Activated CD8-positive, alpha-beta memory T cell treated with anti-CD3 and anti-CD28 coated beads, Interleukin-2, amount 50 U/mL, for 48 hours (primary cell): Measurements from ENCODE around the gene KCNMA1.

Experiments
- DNase-seq: peaks from one replicate; pipeline ENCODE4 v3.0.0-alpha.2; 2020

The KCNMA1 gene

DNA sequence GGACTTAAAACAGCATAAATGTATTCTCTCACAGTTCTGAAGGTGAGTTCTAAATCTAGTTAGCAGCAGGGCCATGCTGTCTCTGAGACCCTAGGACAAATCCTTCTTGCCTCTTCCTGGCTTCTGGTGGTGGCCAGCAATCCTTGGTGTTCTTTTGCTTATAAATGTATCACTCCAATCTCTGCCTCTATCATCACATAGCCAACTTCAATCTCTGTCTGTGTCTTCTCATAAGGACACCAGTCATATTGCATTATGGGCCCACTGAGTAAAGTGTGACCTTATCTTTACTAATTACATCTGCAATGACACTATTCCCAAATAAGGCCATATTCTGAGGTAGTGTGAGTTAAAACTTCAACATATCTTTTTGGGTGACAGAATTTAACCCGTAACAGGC lies 778.9 kb downstream of the KCNMA1 start:
- no peak for DNase-seq

DNA sequence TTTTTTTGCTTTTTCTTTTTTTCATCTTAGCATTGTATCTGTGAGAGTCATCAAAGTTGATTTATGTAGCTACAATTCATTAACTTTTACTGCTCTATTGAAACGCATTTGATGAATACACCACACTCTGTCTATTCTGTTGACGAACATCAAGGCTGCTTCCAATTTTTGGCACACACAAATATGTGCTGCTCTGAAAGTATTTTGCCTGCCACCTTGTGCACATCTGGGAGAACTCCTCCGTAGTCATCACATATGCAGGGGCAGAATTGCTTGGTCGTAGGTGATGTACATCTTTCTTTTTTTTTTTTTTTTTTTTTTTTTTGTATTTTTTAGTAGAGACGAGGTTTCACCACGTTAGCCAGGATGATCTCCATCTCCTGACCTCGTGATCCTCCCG lies 796.8 kb downstream of the KCNMA1 start:
- no peak for DNase-seq

DNA sequence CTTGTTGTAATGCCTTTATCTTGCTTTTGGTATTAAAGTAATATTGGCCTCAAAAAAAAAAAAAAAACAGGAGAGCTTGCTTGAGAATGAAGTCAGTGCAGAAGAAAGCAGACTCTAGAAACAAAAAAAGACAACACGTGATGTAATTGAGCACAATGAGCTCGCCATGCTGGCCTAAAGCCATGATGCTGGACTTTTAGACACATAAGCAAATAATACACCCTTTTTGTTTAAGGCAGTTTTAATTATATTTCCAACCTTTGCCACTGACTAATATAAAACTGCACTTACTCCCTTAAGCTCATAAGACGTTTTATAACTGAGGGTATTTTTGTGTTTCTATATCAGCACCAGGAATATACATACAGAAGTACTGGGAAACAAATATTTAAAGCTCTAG lies 798.3 kb downstream of the KCNMA1 start:
- DNase-seq = no peak

DNA sequence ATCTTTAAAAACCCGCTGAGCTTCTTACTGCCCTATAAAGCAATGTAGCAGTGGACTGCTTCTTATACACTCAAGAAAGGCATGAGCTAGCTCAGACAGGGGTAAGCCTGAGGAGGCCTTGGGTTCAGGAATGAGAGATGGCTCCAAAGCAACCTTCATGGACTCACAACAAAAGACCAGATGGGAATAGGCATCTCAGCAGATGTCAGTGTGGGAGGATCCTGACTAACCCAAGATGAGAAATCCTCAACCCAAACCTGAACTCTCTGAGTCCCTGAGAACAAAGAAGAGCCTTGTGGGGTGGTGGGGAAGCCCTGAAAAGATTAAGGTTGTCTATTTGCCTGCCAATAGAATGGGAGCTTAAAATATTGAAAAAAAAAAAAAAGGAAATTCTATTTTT lies 807.4 kb downstream of the KCNMA1 start:
- no peak for DNase-seq

DNA sequence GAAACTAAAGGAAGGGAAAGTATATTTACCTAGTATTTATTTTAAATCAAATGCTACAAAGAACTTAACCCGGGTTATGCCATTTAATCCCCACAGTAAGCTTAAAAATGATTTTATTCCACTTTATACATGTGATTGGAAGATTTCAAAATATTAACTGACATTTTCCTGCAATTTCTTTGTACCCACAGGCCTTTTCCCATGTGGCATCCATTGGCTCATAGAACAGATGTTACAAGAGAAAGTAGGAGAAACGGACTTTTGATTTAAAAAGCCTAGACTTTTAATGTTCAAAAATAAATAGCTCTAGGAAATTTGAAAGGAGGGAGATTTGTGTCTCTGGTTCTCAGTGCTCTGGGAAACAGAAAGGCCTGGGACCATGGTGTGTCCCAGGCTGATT lies 807.9 kb downstream of the KCNMA1 start:
- no peak for DNase-seq
